HG02973 (cell line): ENCODE data around the gene NKX2-1.
"Not testable (repeated sequence)": the region's sequence is repeated elsewhere in the genome, so short reads cannot be mapped to it uniquely, and the experiment has no call there.

Source experiments
- ATAC-seq: cut with Tn5 transposase; IDR thresholded peaks from one replicate; pipeline ENCODE4 v1.9.1; 2021; ENCODE audit warnings: moderate library complexity; ENCODE audit not compliant: unreplicated experiment

NKX2-1 gene

GRCh38 chr14:36505892-36506731 lies 13.9 kb downstream of the NKX2-1 start:
- ATAC-seq = no peak

GRCh38 chr14:36505181-36505815 lies 14.7 kb downstream of the NKX2-1 start:
- ATAC-seq = no peak

- ATAC-seq = no peak
Observed at GRCh38 chr14:36504771-36505175, 15.3 kb downstream of the NKX2-1 start.

GRCh38 chr14:36503771-36504741 lies 16.0 kb downstream of the NKX2-1 start:
- no peak for ATAC-seq

GRCh38 chr14:36502558-36503508 lies 17.2 kb downstream of the NKX2-1 start:
- ATAC-seq = no peak

GRCh38 chr14:36498938-36499337 lies 21.1 kb downstream of the NKX2-1 start:
- no peak for ATAC-seq

- ATAC-seq = no peak
Observed at GRCh38 chr14:36496346-36496745, 23.7 kb downstream of the NKX2-1 start.

- no peak for ATAC-seq
Observed at GRCh38 chr14:36495666-36496065, 24.4 kb downstream of the NKX2-1 start.

- no peak for ATAC-seq
Observed at GRCh38 chr14:36493761-36494160, 26.3 kb downstream of the NKX2-1 start.

- no peak for ATAC-seq
Observed at GRCh38 chr14:36485773-36486172, 34.3 kb downstream of the NKX2-1 start.

- ATAC-seq = no peak
Observed at GRCh38 chr14:36479344-36479743, 40.7 kb downstream of the NKX2-1 start.

GRCh38 chr14:36478782-36479181 lies 41.2 kb downstream of the NKX2-1 start:
- peak; percentile 49 for ATAC-seq

GRCh38 chr14:36477266-36477665 lies 42.8 kb downstream of the NKX2-1 start:
- ATAC-seq = no peak

GRCh38 chr14:36476061-36476460 lies 44.0 kb downstream of the NKX2-1 start:
- not testable (repeated sequence) for ATAC-seq

- ATAC-seq = no peak
Observed at GRCh38 chr14:36474593-36474992, 45.4 kb downstream of the NKX2-1 start.

GRCh38 chr14:36471431-36471830 lies 48.6 kb downstream of the NKX2-1 start:
- no peak for ATAC-seq

GRCh38 chr14:36467332-36467731 lies 52.7 kb downstream of the NKX2-1 start:
- no peak for ATAC-seq
